Activated CD4-positive, alpha-beta T cell treated with anti-CD3 and anti-CD28 coated beads for 36 hours (primary cell): Measurements from ENCODE around the gene FGF12. TPM values are rescaled to one million over a fixed set of nuclear protein-coding genes. Genes with fewer than 3 reads are reported as not detected.
A peak's percentile ranks its signal among the peaks of the same experiment; 100 is the strongest.

Source experiments
- ATAC-seq: fragments of 200-7000 bp; cut with Tn5 transposase; one replicate; pipeline ENCODE4 v1.10.0; 2021; ENCODE audit warnings: mild to moderate bottlenecking, moderate library complexity
- CTCF ChIA-PET: fragments of 350-600 bp; sonication (Branson Sonifier 250); formaldehyde crosslinking; loops from one replicate; lab custom pipeline; 2021; ENCODE audit warnings: antibody characterized with exemption; lab: Charles Lee
- POLR2A ChIA-PET: fragments of 350-600 bp; sonication (Branson Sonifier 250); formaldehyde crosslinking; loops from one replicate; lab custom pipeline; 2021; ENCODE audit warnings: antibody characterized with exemption, inconsistent platforms; lab: Charles Lee
- DNase-seq: peaks from one replicate; pipeline ENCODE4 v3.0.0-alpha.2; 2020
- H3K27ac Mint-ChIP-seq: one replicate; pipeline ENCODE4 v1.8.0; 2021; ENCODE audit warnings: mixed read lengths
- H3K27me3 Mint-ChIP-seq: one replicate; pipeline ENCODE4 v1.8.0; 2021; ENCODE audit warnings: mixed read lengths
- H3K36me3 Mint-ChIP-seq: one replicate; pipeline ENCODE4 v1.8.0; 2021; ENCODE audit warnings: low read depth, mixed read lengths
- H3K4me1 Mint-ChIP-seq: one replicate; pipeline ENCODE4 v1.8.0; 2021; ENCODE audit warnings: mixed read lengths
- H3K4me3 Mint-ChIP-seq: one replicate; pipeline ENCODE4 v1.8.0; 2021; ENCODE audit warnings: mild to moderate bottlenecking, moderate library complexity, mixed read lengths
- H3K9me3 Mint-ChIP-seq: one replicate; pipeline ENCODE4 v1.8.0; 2021; ENCODE audit warnings: low read depth, mixed read lengths
- intact Hi-C, 2 experiments: fragments of 100-400 bp; cut with DNase I in 1 of 2; cut with micrococcal nuclease in 1 of 2; formaldehyde crosslinking; loops; one replicate each; pipeline versions ENCODE4 v1.14.2 to v1.15.1; 2022 to 2024; cut with DNase I, micrococcal nuclease
- total RNA-seq, 2 experiments: library from RNA; stranded (reverse); gene quantifications; one replicate each; pipeline ENCODE4 v1.2.3, GENCODE V29; 2021

Gene FGF12
- total RNA-seq, 2 experiments from 2014 or later: not detected

GRCh38 chr3:192675958-192676649 lies 51.2 kb downstream of the FGF12 start:
- Mint-ChIP-seq H3K36me3 (no peaks in the 10 kb centered on the region), H3K27me3 (peaks cover 13% of the 10 kb centered on the region), H3K27ac (peak overlapping the region; percentile 76), H3K4me3 (peak overlapping the region; percentile 14), H3K9me3 (no peaks in the 10 kb centered on the region), H3K4me1 (peaks cover 9% of the 10 kb centered on the region)
- ATAC-seq: peak; percentile 77
- ChIA-PET POLR2A (no interaction called here), CTCF (no interaction called here)
- intact Hi-C loops: loop anchor here (1.0 to 5.0 kb wide), 4 partner anchors 216 to 917 kb away; partner anchors contain the start of gene OPA1 (in 1 of the 2)
- DNase-seq: peak; percentile 42

- ATAC-seq (no peak), DNase-seq (no peak)
- no peak overlapping the region for H3K27ac Mint-ChIP-seq
- H3K36me3 Mint-ChIP-seq: no peaks in the 10 kb centered on the region
- intact Hi-C loops: no loop called here
- ChIA-PET POLR2A (no interaction called here), CTCF (no interaction called here)
- H3K4me3 Mint-ChIP-seq: no peak overlapping the region
- no peaks in the 10 kb centered on the region for H3K9me3 Mint-ChIP-seq
- H3K27me3 Mint-ChIP-seq: peaks cover 5% of the 10 kb centered on the region
- no peaks in the 10 kb centered on the region for H3K4me1 Mint-ChIP-seq
Measured at GRCh38 chr3:192655628-192656027, 71.7 kb downstream of the FGF12 start.

GRCh38 chr3:192655040-192655439 lies 72.3 kb downstream of the FGF12 start:
- no peaks in the 10 kb centered on the region for H3K4me1 Mint-ChIP-seq

GRCh38 chr3:192653862-192654261 lies 73.5 kb downstream of the FGF12 start:
- H3K27ac Mint-ChIP-seq: no peak overlapping the region
- ChIA-PET POLR2A (no interaction called here), CTCF (no interaction called here)
- H3K4me1 Mint-ChIP-seq: no peaks in the 10 kb centered on the region
- intact Hi-C loops: no loop called here
- ATAC-seq: no peak
- no peak for DNase-seq
- no peak overlapping the region for H3K4me3 Mint-ChIP-seq
- peaks cover 2% of the 10 kb centered on the region for H3K27me3 Mint-ChIP-seq
- no peaks in the 10 kb centered on the region for H3K9me3 Mint-ChIP-seq
- no peaks in the 10 kb centered on the region for H3K36me3 Mint-ChIP-seq

More at GRCh38 chr3:192655040-192655439, 72.3 kb downstream of the FGF12 start:
- H3K9me3 Mint-ChIP-seq: no peaks in the 10 kb centered on the region
- H3K27ac Mint-ChIP-seq: no peak overlapping the region
- POLR2A ChIA-PET: no interaction called here
- H3K4me3 Mint-ChIP-seq: no peak overlapping the region
- H3K36me3 Mint-ChIP-seq: no peaks in the 10 kb centered on the region
- no peak for ATAC-seq
- intact Hi-C loops: no loop called here
- CTCF ChIA-PET: no interaction called here
- H3K27me3 Mint-ChIP-seq: peaks cover 5% of the 10 kb centered on the region
- no peak for DNase-seq

GRCh38 chr3:192652727-192653126 lies 74.6 kb downstream of the FGF12 start:
- H3K4me3 Mint-ChIP-seq: no peak overlapping the region
- H3K36me3 Mint-ChIP-seq: no peaks in the 10 kb centered on the region
- ChIA-PET POLR2A (no interaction called here), CTCF (no interaction called here)
- H3K9me3 Mint-ChIP-seq: no peaks in the 10 kb centered on the region
- H3K27ac Mint-ChIP-seq: no peak overlapping the region
- DNase-seq (no peak), ATAC-seq (no peak)
- no peaks in the 10 kb centered on the region for H3K4me1 Mint-ChIP-seq
- peaks cover 2% of the 10 kb centered on the region for H3K27me3 Mint-ChIP-seq
- intact Hi-C loops: no loop called here

- Mint-ChIP-seq H3K4me3 (no peak overlapping the region), H3K4me1 (no peaks in the 10 kb centered on the region), H3K36me3 (no peaks in the 10 kb centered on the region), H3K27ac (no peak overlapping the region), H3K27me3 (peaks cover 2% of the 10 kb centered on the region), H3K9me3 (no peaks in the 10 kb centered on the region)
- ATAC-seq: no peak
- DNase-seq: no peak
- ChIA-PET CTCF (no interaction called here), POLR2A (no interaction called here)
- intact Hi-C loops: no loop called here
Measured at GRCh38 chr3:192651836-192652512, 75.4 kb downstream of the FGF12 start.

GRCh38 chr3:192645437-192645836 lies 81.9 kb downstream of the FGF12 start:
- H3K4me1 Mint-ChIP-seq: no peaks in the 10 kb centered on the region
- CTCF ChIA-PET: interaction anchor here (0.7 kb wide), 1 partner anchor 738 kb away, joined by 3 read pairs; no protein-coding TSS in a partner anchor
- ATAC-seq: no peak

GRCh38 chr3:192642651-192643050 lies 84.7 kb downstream of the FGF12 start:
- ChIA-PET CTCF (no interaction called here), POLR2A (no interaction called here)
- intact Hi-C loops: no loop called here
- Mint-ChIP-seq H3K36me3 (no peaks in the 10 kb centered on the region), H3K27ac (no peak overlapping the region), H3K4me3 (no peak overlapping the region), H3K4me1 (no peaks in the 10 kb centered on the region), H3K27me3 (peaks cover 10% of the 10 kb centered on the region), H3K9me3 (peaks cover 2% of the 10 kb centered on the region)
- ATAC-seq (no peak), DNase-seq (no peak)

More at GRCh38 chr3:192645437-192645836, 81.9 kb downstream of the FGF12 start:
- DNase-seq: no peak
- Mint-ChIP-seq H3K36me3 (no peaks in the 10 kb centered on the region), H3K27me3 (peaks cover 10% of the 10 kb centered on the region), H3K4me3 (no peak overlapping the region), H3K9me3 (peaks cover 2% of the 10 kb centered on the region), H3K27ac (no peak overlapping the region)
- POLR2A ChIA-PET: no interaction called here
- intact Hi-C loops: no loop called here

- ChIA-PET POLR2A (no interaction called here), CTCF (no interaction called here)
- H3K36me3 Mint-ChIP-seq: no peaks in the 10 kb centered on the region
- DNase-seq (no peak), ATAC-seq (no peak)
- H3K9me3 Mint-ChIP-seq: peaks cover 2% of the 10 kb centered on the region
- H3K27ac Mint-ChIP-seq: no peak overlapping the region
- no peaks in the 10 kb centered on the region for H3K4me1 Mint-ChIP-seq
- intact Hi-C loops: no loop called here
- peaks cover 10% of the 10 kb centered on the region for H3K27me3 Mint-ChIP-seq
- no peak overlapping the region for H3K4me3 Mint-ChIP-seq
Measured at GRCh38 chr3:192641919-192642318, 85.4 kb downstream of the FGF12 start.

GRCh38 chr3:192639987-192640386 lies 87.4 kb downstream of the FGF12 start:
- no peaks in the 10 kb centered on the region for H3K4me1 Mint-ChIP-seq
- CTCF ChIA-PET: interaction anchor here (1.1 kb wide), 1 partner anchor 22 kb away, joined by 3 read pairs; no protein-coding TSS in a partner anchor
- POLR2A ChIA-PET: no interaction called here
- H3K4me3 Mint-ChIP-seq: no peak overlapping the region
- intact Hi-C loops: no loop called here
- peaks cover 5% of the 10 kb centered on the region for H3K27me3 Mint-ChIP-seq
- H3K27ac Mint-ChIP-seq: no peak overlapping the region
- no peaks in the 10 kb centered on the region for H3K9me3 Mint-ChIP-seq
- no peak for DNase-seq
- H3K36me3 Mint-ChIP-seq: no peaks in the 10 kb centered on the region
- ATAC-seq: no peak

- intact Hi-C loops: no loop called here
- ATAC-seq (no peak), DNase-seq (no peak)
- Mint-ChIP-seq H3K27ac (no peak overlapping the region), H3K36me3 (no peaks in the 10 kb centered on the region), H3K9me3 (no peaks in the 10 kb centered on the region), H3K4me3 (no peak overlapping the region), H3K4me1 (no peaks in the 10 kb centered on the region), H3K27me3 (peaks cover 7% of the 10 kb centered on the region)
- ChIA-PET CTCF (no interaction called here), POLR2A (no interaction called here)
Measured at GRCh38 chr3:192637803-192638202, 89.5 kb downstream of the FGF12 start.
